Right atrium auricular region (tissue), 2 donors: Measurements from ENCODE around the gene HBE1. TPM values are rescaled to one million over a fixed set of nuclear protein-coding genes. Genes with fewer than 3 reads are reported as not detected.

Experiments used
- DNase-seq: peaks from one replicate; pipeline ENCODE4 v3.0.0-alpha.2; 2019; ENCODE audit warnings: low spot score
- H3K27ac ChIP-seq, 2 donors: fragments of 200-600 bp; sonication (generic); 1 replicate in 1 of 2; 2 replicates in 1 of 2; pipeline ENCODE4 v1.5.1; 2016 to 2019
- H3K27me3 ChIP-seq, 2 donors: fragments of 200-600 bp; sonication (generic); one replicate each; pipeline versions ENCODE4 v1.5.1 to v1.6.0; 2017 to 2019
- H3K36me3 ChIP-seq: fragments of 200-600 bp; sonication (generic); one replicate; pipeline ENCODE4 v1.5.1; 2016
- H3K4me1 ChIP-seq, 2 donors: fragments of 200-600 bp; sonication (generic); one replicate each; pipeline versions ENCODE4 v1.5.1 to v1.6.0; 2017 to 2019
- H3K4me3 ChIP-seq, 2 donors: fragments of 200-600 bp; sonication (generic); 1 replicate in 1 of 2; 2 replicates in 1 of 2; pipeline ENCODE4 v1.5.1; 2017 to 2019; ENCODE audit warnings: mild to moderate bottlenecking in 1 of 2, moderate library complexity in 1 of 2
- H3K9me3 ChIP-seq, 2 donors: fragments of 200-600 bp; sonication (generic); one replicate each; pipeline ENCODE4 v1.5.1; 2019
- total RNA-seq, 2 donors: library from RNA; depleted of rRNA; stranded (reverse); fragments of >200 nt; gene quantifications; one replicate each; pipeline ENCODE4 v1.1.0, GENCODE V29; 2016
- TF ChIP-seq, protein P1 (sequence below), 2 donors: fragments of 200-600 bp; sonication (generic); IDR thresholded peaks; one replicate each; pipeline ENCODE4 v1.5.1; 2019; ENCODE audit warnings: antibody characterized with exemption in 2 of 2

Gene HBE1
- total RNA-seq, 2 donors from 2014 or later, result not detected

GRCh38 chr11:5227681-5228080 is 42.1 kb downstream of the HBE1 start:
- H3K36me3 ChIP-seq, result no peaks in the 10 kb centered on the region
- no peak for DNase-seq
- no peaks in the 10 kb centered on the region for H3K9me3 ChIP-seq
- H3K4me3 ChIP-seq, result no peak overlapping the region
- no peaks in the 10 kb centered on the region for H3K4me1 ChIP-seq
- TF ChIP-seq, protein P1, sequence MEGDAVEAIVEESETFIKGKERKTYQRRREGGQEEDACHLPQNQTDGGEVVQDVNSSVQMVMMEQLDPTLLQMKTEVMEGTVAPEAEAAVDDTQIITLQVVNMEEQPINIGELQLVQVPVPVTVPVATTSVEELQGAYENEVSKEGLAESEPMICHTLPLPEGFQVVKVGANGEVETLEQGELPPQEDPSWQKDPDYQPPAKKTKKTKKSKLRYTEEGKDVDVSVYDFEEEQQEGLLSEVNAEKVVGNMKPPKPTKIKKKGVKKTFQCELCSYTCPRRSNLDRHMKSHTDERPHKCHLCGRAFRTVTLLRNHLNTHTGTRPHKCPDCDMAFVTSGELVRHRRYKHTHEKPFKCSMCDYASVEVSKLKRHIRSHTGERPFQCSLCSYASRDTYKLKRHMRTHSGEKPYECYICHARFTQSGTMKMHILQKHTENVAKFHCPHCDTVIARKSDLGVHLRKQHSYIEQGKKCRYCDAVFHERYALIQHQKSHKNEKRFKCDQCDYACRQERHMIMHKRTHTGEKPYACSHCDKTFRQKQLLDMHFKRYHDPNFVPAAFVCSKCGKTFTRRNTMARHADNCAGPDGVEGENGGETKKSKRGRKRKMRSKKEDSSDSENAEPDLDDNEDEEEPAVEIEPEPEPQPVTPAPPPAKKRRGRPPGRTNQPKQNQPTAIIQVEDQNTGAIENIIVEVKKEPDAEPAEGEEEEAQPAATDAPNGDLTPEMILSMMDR (IDR thresholded peaks at IDR 0.05), result no peak
- no peaks in the 10 kb centered on the region for H3K27me3 ChIP-seq
- H3K27ac ChIP-seq, result no peak overlapping the region

GRCh38 chr11:5226732-5227310 is 42.9 kb downstream of the HBE1 start, which contains the start of gene HBB:
TSS of gene HBB (minus strand) at chr11:5227071. CDS start at chr11:5227021, 50 bp downstream.
- no peaks in the 10 kb centered on the region for H3K27me3 ChIP-seq
- H3K4me3 ChIP-seq, result no peak within 1 kb of the TSS
- TF ChIP-seq, protein P1 (IDR thresholded peaks at IDR 0.05), result no peak
- no peak for DNase-seq
- no peak within 1 kb of the TSS for H3K27ac ChIP-seq
- H3K9me3 ChIP-seq, result no peaks in the 10 kb centered on the region
- no peaks in the 10 kb centered on the region for H3K36me3 ChIP-seq
- H3K4me1 ChIP-seq, result no peaks in the 10 kb centered on the region

- H3K4me1 ChIP-seq, result no peaks in the 10 kb centered on the region
- no peaks in the 10 kb centered on the region for H3K9me3 ChIP-seq
- no peak for DNase-seq
- H3K27ac ChIP-seq, result no peak overlapping the region
- H3K4me3 ChIP-seq, result no peak overlapping the region
- TF ChIP-seq, protein P1 (IDR thresholded peaks at IDR 0.05), result no peak
- H3K36me3 ChIP-seq, result no peaks in the 10 kb centered on the region
- H3K27me3 ChIP-seq, result no peaks in the 10 kb centered on the region
These were observed 44.3 kb downstream of the HBE1 start for GRCh38 chr11:5225480-5225871.

DNA sequence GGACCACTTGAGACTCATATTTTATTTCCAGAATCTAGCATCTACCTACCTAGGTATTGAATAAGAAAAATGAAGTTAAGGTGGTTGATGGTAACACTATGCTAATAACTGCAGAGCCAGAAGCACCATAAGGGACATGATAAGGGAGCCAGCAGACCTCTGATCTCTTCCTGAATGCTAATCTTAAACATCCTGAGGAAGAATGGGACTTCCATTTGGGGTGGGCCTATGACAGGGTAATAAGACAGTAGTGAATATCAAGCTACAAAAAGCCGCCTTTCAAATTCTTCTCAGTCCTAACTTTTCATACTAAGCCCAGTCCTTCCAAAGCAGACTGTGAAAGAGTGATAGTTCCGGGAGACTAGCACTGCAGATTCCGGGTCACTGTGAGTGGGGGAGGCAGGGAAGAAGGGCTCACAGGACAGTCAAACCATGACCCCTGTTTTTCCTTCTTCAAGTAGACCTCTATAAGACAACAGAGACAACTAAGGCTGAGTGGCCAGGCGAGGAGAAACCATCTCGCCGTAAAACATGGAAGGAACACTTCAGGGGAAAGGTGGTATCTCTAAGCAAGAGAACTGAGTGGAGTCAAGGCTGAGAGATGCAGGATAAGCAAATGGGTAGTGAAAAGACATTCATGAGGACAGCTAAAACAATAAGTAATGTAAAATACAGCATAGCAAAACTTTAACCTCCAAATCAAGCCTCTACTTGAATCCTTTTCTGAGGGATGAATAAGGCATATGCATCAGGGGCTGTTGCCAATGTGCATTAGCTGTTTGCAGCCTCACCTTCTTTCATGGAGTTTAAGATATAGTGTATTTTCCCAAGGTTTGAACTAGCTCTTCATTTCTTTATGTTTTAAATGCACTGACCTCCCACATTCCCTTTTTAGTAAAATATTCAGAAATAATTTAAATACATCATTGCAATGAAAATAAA is 44.9 kb downstream of the HBE1 start:
- TF ChIP-seq, protein P1 (IDR thresholded peaks at IDR 0.05), result no peak
- Histone ChIP-seq H3K27ac (no peak overlapping the region), H3K36me3 (no peaks in the 10 kb centered on the region)

GRCh38 chr11:5223686-5224085 is 46.1 kb downstream of the HBE1 start:
- TF ChIP-seq, protein P1 (IDR thresholded peaks at IDR 0.05), result no peak
- DNase-seq, result no peak
- Histone ChIP-seq H3K4me1 (no peaks in the 10 kb centered on the region), H3K4me3 (no peak overlapping the region), H3K27me3 (no peaks in the 10 kb centered on the region), H3K9me3 (no peaks in the 10 kb centered on the region), H3K36me3 (no peaks in the 10 kb centered on the region), H3K27ac (no peak overlapping the region)

More for the DNA sequence above, 44.9 kb downstream of the HBE1 start:
- no peaks in the 10 kb centered on the region for H3K4me1 ChIP-seq
- H3K27me3 ChIP-seq, result no peaks in the 10 kb centered on the region
- no peak overlapping the region for H3K4me3 ChIP-seq
- DNase-seq, result no peak
- no peaks in the 10 kb centered on the region for H3K9me3 ChIP-seq
